ENCODE measurements around the gene ZFAND5.

The ZFAND5 gene

GRCh38 chr9:72399391-72399790 lies 34.4 kb upstream of the ZFAND5 start:
- Histone ChIP-seq H3K36me3 (ENCODE audit: control insufficient read depth, low read length) (no peaks in the 10 kb centered on the region), H3K9me3 (ENCODE audit: control insufficient read depth, insufficient read depth, low read length) (no peaks in the 10 kb centered on the region), H3K4me1 (ENCODE audit: control insufficient read depth, low read length) (no peaks in the 10 kb centered on the region), H3K79me2 (ENCODE audit: control insufficient read depth, low read length) (no peaks in the 10 kb centered on the region), H4K20me1 (ENCODE audit: control insufficient read depth, insufficient read depth, low read depth, low read length) (no peaks in the 10 kb centered on the region), H3K4me3 (ENCODE audit: low read length) (no peak overlapping the region), H3K4me2 (ENCODE audit: low read length) (no peak overlapping the region), H3K9me2 (replicated peaks; ENCODE audit: control insufficient read depth, low read length) (no peaks in the 10 kb centered on the region), H3K27me3 (ENCODE audit: control insufficient read depth, low read length) (no peaks in the 10 kb centered on the region), H3F3A (ENCODE audit: control insufficient read depth, insufficient read depth) (no peaks in the 10 kb centered on the region), H3K27ac (ENCODE audit: low read depth, low read length) (no peak overlapping the region)
- TF ChIP-seq EZH2phosphoT487 (IDR thresholded peaks at IDR 0.05; ENCODE audit: borderline replicate concordance, low read length) (no peak), CTCF (IDR thresholded peaks at IDR 0.05; ENCODE audit: low read depth, low read length, poor library complexity, severe bottlenecking) (no peak)

DNA sequence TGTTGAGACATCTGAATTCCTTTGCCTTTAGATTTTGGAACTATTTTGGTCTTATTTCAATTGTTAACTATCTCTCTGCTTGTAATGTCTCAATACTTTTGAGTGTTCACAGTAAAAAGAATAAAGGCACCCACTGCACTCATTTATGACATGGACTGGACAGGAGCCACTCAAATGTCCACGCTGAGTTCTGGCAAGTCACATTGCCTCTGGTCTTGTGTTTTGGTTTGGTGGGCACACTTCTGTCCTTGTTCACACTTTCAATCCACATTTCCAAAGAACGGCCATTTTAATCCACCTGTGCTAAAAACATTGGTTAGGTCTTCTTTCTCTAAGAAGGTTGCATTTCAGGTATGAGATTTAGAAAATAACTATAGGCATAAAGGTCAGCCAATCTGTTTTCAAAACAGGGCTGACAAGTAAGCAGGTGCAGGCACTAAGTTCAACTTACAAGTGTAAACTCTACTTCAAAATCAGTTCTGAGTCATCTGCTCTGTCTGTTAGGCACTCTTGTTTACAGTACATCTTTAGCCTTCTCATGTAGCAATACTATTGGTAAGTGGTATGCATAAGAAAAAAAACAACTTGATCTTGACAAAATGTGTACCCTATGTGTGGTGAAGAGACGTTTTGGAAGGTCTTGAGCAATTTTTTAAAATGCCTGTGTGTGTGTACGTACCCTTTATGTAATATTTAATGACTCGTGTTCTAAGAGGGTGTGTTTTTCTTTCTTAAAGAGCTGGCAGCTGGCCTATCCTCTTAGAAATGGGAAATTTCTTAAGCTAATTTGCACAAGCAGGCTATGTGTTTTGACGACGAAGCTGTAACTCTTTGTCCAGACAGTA lies 31.5 kb upstream of the ZFAND5 start:
- TF ChIP-seq EZH2phosphoT487 (IDR thresholded peaks at IDR 0.05; ENCODE audit: borderline replicate concordance, low read length) = no peak
- Histone ChIP-seq H3K36me3 (ENCODE audit: control insufficient read depth, low read length) (no peaks in the 10 kb centered on the region), H3K4me3 (ENCODE audit: low read length) (no peak overlapping the region), H3F3A (ENCODE audit: control insufficient read depth, insufficient read depth) (no peaks in the 10 kb centered on the region), H3K9me3 (ENCODE audit: control insufficient read depth, insufficient read depth, low read length) (no peaks in the 10 kb centered on the region), H3K4me1 (ENCODE audit: control insufficient read depth, low read length) (no peaks in the 10 kb centered on the region), H3K9me2 (replicated peaks; ENCODE audit: control insufficient read depth, low read length) (no peaks in the 10 kb centered on the region), H3K27me3 (ENCODE audit: control insufficient read depth, low read length) (peaks cover 4% of the 10 kb centered on the region; the same call in 1 of the 2 replicates), H3K79me2 (ENCODE audit: control insufficient read depth, low read length) (no peaks in the 10 kb centered on the region), H4K20me1 (ENCODE audit: control insufficient read depth, insufficient read depth, low read depth, low read length) (no peaks in the 10 kb centered on the region), H3K4me2 (ENCODE audit: low read length) (no peak overlapping the region), H3K27ac (ENCODE audit: low read depth, low read length) (no peak overlapping the region)

DNA sequence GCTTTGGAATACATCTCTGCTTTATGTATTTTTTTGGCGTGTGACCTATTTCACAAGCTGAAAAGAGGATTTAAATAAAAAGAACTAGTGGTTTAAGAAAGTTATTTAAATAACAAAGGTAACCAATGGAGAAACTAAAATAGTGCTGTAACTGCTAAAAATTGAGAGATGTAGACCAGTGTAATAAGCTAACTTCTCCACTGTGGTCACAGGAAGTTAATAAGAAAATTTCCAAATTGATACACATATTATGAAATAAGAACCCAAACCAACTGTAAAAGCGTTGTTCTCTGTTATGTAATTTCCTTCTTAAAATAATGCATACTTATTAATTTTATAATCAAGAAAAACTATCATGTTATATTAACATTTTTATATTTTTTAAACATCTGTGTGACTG lies 29.1 kb upstream of the ZFAND5 start:
- Histone ChIP-seq H3K9me3 (ENCODE audit: control insufficient read depth, insufficient read depth, low read length) (no peaks in the 10 kb centered on the region), H3K4me1 (ENCODE audit: control insufficient read depth, low read length) (no peaks in the 10 kb centered on the region), H3K27ac (ENCODE audit: low read depth, low read length) (no peak overlapping the region), H3K36me3 (ENCODE audit: control insufficient read depth, low read length) (no peaks in the 10 kb centered on the region), H3K79me2 (ENCODE audit: control insufficient read depth, low read length) (no peaks in the 10 kb centered on the region), H3F3A (ENCODE audit: control insufficient read depth, insufficient read depth) (no peaks in the 10 kb centered on the region), H3K9me2 (replicated peaks; ENCODE audit: control insufficient read depth, low read length) (no peaks in the 10 kb centered on the region), H3K4me3 (ENCODE audit: low read length) (no peak overlapping the region), H4K20me1 (ENCODE audit: control insufficient read depth, insufficient read depth, low read depth, low read length) (no peaks in the 10 kb centered on the region), H3K4me2 (ENCODE audit: low read length) (no peak overlapping the region), H3K27me3 (ENCODE audit: control insufficient read depth, low read length) (peaks cover 4% of the 10 kb centered on the region; the same call in 1 of the 2 replicates)
- TF ChIP-seq CTCF (IDR thresholded peaks at IDR 0.05; ENCODE audit: low read depth, low read length, poor library complexity, severe bottlenecking) (no peak), EZH2phosphoT487 (IDR thresholded peaks at IDR 0.05; ENCODE audit: borderline replicate concordance, low read length) (no peak)

DNA sequence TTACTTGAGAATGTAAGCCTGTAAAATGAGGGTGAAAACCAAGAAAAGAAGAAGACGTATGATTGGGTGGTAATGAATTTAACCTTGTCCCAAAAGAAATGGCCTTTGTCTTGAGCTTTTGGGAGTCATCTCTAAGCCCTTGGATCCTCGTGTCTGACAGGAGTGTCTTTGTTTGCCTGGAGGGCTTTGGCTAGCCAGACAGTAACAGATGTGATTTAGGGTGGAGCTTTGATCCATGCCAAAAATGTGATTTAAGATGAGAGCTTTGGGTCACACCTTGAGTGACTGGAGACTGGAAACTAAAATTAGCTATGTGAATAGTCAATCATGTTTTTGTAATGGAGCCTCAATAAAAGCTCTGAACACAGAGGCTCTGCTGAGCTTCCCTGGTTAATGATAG lies 25.9 kb upstream of the ZFAND5 start:
- Histone ChIP-seq H3K9me2 (replicated peaks; ENCODE audit: control insufficient read depth, low read length) (no peaks in the 10 kb centered on the region), H3K27me3 (ENCODE audit: control insufficient read depth, low read length) (peaks cover 4% of the 10 kb centered on the region; the same call in 1 of the 2 replicates), H3F3A (ENCODE audit: control insufficient read depth, insufficient read depth) (no peaks in the 10 kb centered on the region), H4K20me1 (ENCODE audit: control insufficient read depth, insufficient read depth, low read depth, low read length) (no peaks in the 10 kb centered on the region), H3K79me2 (ENCODE audit: control insufficient read depth, low read length) (no peaks in the 10 kb centered on the region), H3K36me3 (ENCODE audit: control insufficient read depth, low read length) (no peaks in the 10 kb centered on the region), H3K4me1 (ENCODE audit: control insufficient read depth, low read length) (no peaks in the 10 kb centered on the region), H3K4me2 (ENCODE audit: low read length) (no peak overlapping the region), H3K9me3 (ENCODE audit: control insufficient read depth, insufficient read depth, low read length) (no peaks in the 10 kb centered on the region), H3K27ac (ENCODE audit: low read depth, low read length) (no peak overlapping the region), H3K4me3 (ENCODE audit: low read length) (no peak overlapping the region)
- no peak for TF ChIP-seq EZH2phosphoT487 (IDR thresholded peaks at IDR 0.05; ENCODE audit: borderline replicate concordance, low read length)
- TF ChIP-seq CTCF (IDR thresholded peaks at IDR 0.05; ENCODE audit: low read depth, low read length, poor library complexity, severe bottlenecking) = no peak
